PC-9 (cell line): ENCODE results near the gene RALGAPA2. TPM values are rescaled to one million over a fixed set of nuclear protein-coding genes. Genes with fewer than 3 reads are reported as not detected.

Experiments used
- BruUV-seq: library from RNA; stranded (reverse); fragments of 400-500 nt; replicated peaks from 2 replicates; lab custom pipeline; 2021; lab: Mats Ljungman, UMichigan
- CTCF ChIA-PET: fragments of 300-600 bp; sonication (Branson Sonifier 250); formaldehyde crosslinking; loops from one replicate; lab custom pipeline; 2022; ENCODE audit warnings: antibody characterized with exemption; lab: Charles Lee
- POLR2A ChIA-PET: fragments of 300-600 bp; sonication (Branson Sonifier 250); formaldehyde crosslinking; loops from one replicate; lab custom pipeline; 2022; ENCODE audit warnings: antibody characterized with exemption; ENCODE audit not compliant: unreplicated experiment; lab: Charles Lee
- DNase-seq, 2 experiments: peaks; one replicate each; pipeline versions ENCODE4 v3.0.0 to v3.0.0-alpha.2; 2015 to 2022; ENCODE audit warnings: mixed read lengths in 1 of 2
- H2AFZ ChIP-seq: fragments of 200-600 bp; sonication (generic); 2 replicates; pipeline ENCODE4 v1.8.1; 2017; ENCODE audit warnings: antibody characterized with exemption
- H3F3A ChIP-seq: fragments of 200-600 bp; sonication (generic); 2 replicates; pipeline ENCODE4 v1.8.1; 2017; ENCODE audit warnings: antibody characterized with exemption, mild to moderate bottlenecking, low read depth; ENCODE audit not compliant: insufficient read depth
- H3K27ac ChIP-seq: fragments of 200-600 bp; sonication (generic); 2 replicates; pipeline ENCODE4 v1.6.1; 2016; ENCODE audit warnings: mixed run types
- H3K27me3 ChIP-seq: fragments of 200-600 bp; sonication (generic); 2 replicates; pipeline ENCODE4 v1.6.1; 2016; ENCODE audit warnings: low read depth, mixed run types; ENCODE audit not compliant: insufficient read depth
- H3K36me3 ChIP-seq: fragments of 200-600 bp; sonication (generic); 2 replicates; pipeline ENCODE4 v1.6.1; 2016; ENCODE audit warnings: low read depth, mixed run types
- H3K4me1 ChIP-seq: fragments of 200-600 bp; sonication (generic); replicated peaks from 2 replicates; pipeline ENCODE4 v1.6.1; 2016; ENCODE audit warnings: mixed run types; ENCODE audit not compliant: insufficient read depth
- H3K4me2 ChIP-seq: fragments of 200-600 bp; sonication (generic); 2 replicates; pipeline ENCODE4 v1.6.1; 2017; ENCODE audit warnings: mixed run types
- H3K4me3 ChIP-seq: fragments of 200-600 bp; sonication (generic); 2 replicates; pipeline ENCODE4 v1.6.1; 2016; ENCODE audit warnings: mixed run types
- H3K79me2 ChIP-seq: fragments of 200-600 bp; sonication (generic); 2 replicates; pipeline ENCODE4 v1.6.1; 2017; ENCODE audit warnings: low read depth, mixed run types
- H3K9me2 ChIP-seq: fragments of 200-600 bp; sonication (generic); 2 replicates; pipeline ENCODE4 v1.8.1; 2017; ENCODE audit warnings: mild to moderate bottlenecking; ENCODE audit not compliant: insufficient read depth
- H3K9me3 ChIP-seq: fragments of 200-600 bp; sonication (generic); 2 replicates; pipeline ENCODE4 v1.8.1; 2016; ENCODE audit warnings: low read depth; ENCODE audit not compliant: insufficient read depth
- H4K20me1 ChIP-seq: fragments of 200-600 bp; sonication (generic); 2 replicates; pipeline ENCODE4 v1.8.1; 2017; ENCODE audit not compliant: insufficient read depth
- CTCF ChIP-seq: fragments of 200-600 bp; sonication (generic); conservative IDR thresholded peaks from 2 replicates; pipeline ENCODE4 v1.6.1; 2017; ENCODE audit warnings: mixed run types, antibody characterized with exemption, mild to moderate bottlenecking, moderate library complexity
- EZH2 ChIP-seq: fragments of 200-600 bp; sonication (generic); IDR thresholded peaks from 2 replicates; pipeline ENCODE4 v1.8.0; 2017; ENCODE audit warnings: antibody characterized with exemption, low read depth
- intact Hi-C: fragments of 100-400 bp; cut with micrococcal nuclease; formaldehyde crosslinking; loops from one replicate; pipeline ENCODE4 v1.10.0; 2022; ENCODE audit not compliant: unreplicated experiment
- total RNA-seq: library from RNA; stranded (reverse); gene quantifications from 2 replicates; pipeline ENCODE4 v1.2.3, GENCODE V29; 2021

Gene RALGAPA2
- total RNA-seq, 1 experiment from 2014 or later, result 28.7 TPM

GRCh38 chr20:20720158-20720557 is 7.7 kb upstream of the RALGAPA2 start:
- no TSS peak for BruUV-seq
- intact Hi-C loops, result no loop called here
- H3K9me2 ChIP-seq, result no peaks in the 10 kb centered on the region
- TF ChIP-seq CTCF (no peak), EZH2 (no peak)
- no peak overlapping the region for H3K4me3 ChIP-seq
- no peaks in the 10 kb centered on the region for H3F3A ChIP-seq
- DNase-seq, result no peak
- H3K27ac ChIP-seq, result no peak overlapping the region
- CTCF ChIA-PET, result no interaction called here
- no peaks in the 10 kb centered on the region for H3K9me3 ChIP-seq
- H3K27me3 ChIP-seq, result 0 out of 2 replicates have a peak, but pooled peaks cover 11% of the 10 kb centered on the region
- H3K4me2 ChIP-seq, result no peak overlapping the region
- POLR2A ChIA-PET, result no interaction called here
- H4K20me1 ChIP-seq, result no peaks in the 10 kb centered on the region
- no peaks in the 10 kb centered on the region for H3K4me1 ChIP-seq
- no peaks in the 10 kb centered on the region for H3K36me3 ChIP-seq
- no peak overlapping the region for H2AFZ ChIP-seq
- no peaks in the 10 kb centered on the region for H3K79me2 ChIP-seq

GRCh38 chr20:20719411-20719810 is 7.0 kb upstream of the RALGAPA2 start:
- Histone ChIP-seq H3K27ac (no peak overlapping the region), H3K9me2 (no peaks in the 10 kb centered on the region), H3K36me3 (no peaks in the 10 kb centered on the region), H2AFZ (no peak overlapping the region), H3K4me3 (no peak overlapping the region), H3K27me3 (0 out of 2 replicates have a peak, but pooled peaks cover 5% of the 10 kb centered on the region), H3K79me2 (no peaks in the 10 kb centered on the region), H3K9me3 (no peaks in the 10 kb centered on the region), H4K20me1 (no peaks in the 10 kb centered on the region), H3K4me2 (no peak overlapping the region), H3K4me1 (no peaks in the 10 kb centered on the region), H3F3A (no peaks in the 10 kb centered on the region)
- CTCF ChIA-PET, result no interaction called here
- BruUV-seq, result no TSS peak
- POLR2A ChIA-PET, result no interaction called here
- TF ChIP-seq CTCF (no peak), EZH2 (no peak)
- intact Hi-C loops, result no loop called here
- no peak for DNase-seq

GRCh38 chr20:20713244-20713765 is 861 bp upstream of the RALGAPA2 start:
- ChIA-PET POLR2A (interaction anchor here (0.5 kb wide), 2 partner anchors 468 to 1209 kb away, joined by 4 read pairs; no protein-coding TSS in a partner anchor), CTCF (no interaction called here)
- Histone ChIP-seq H3K4me2 (peak overlapping the region; percentile 90), H3F3A (peaks cover 12% of the 10 kb centered on the region), H3K9me2 (no peaks in the 10 kb centered on the region), H2AFZ (peak overlapping the region; percentile 98), H3K9me3 (no peaks in the 10 kb centered on the region), H4K20me1 (no peaks in the 10 kb centered on the region), H3K4me1 (peaks cover 26% of the 10 kb centered on the region), H3K79me2 (peaks cover 24% of the 10 kb centered on the region), H3K27ac (no peak overlapping the region), H3K36me3 (no peaks in the 10 kb centered on the region), H3K27me3 (no peaks in the 10 kb centered on the region), H3K4me3 (peak overlapping the region; percentile 92)
- intact Hi-C loops, result loop anchor here (5.0 kb wide), 1 partner anchor 661 kb away; the partner anchor contains the start of genes CFAP61 and CRNKL1
- no TSS peak for BruUV-seq
- TF ChIP-seq CTCF (no peak), EZH2 (no peak)
- no peak for DNase-seq
